Globus pallidus (tissue), 1 donor: ENCODE data around the gene LRP2.
A peak's percentile ranks its signal among the peaks of the same experiment; 100 is the strongest.

ENCODE experiments used
- DNase-seq: peaks from one replicate; pipeline ENCODE4 v3.0.0-alpha.2; 2015; ENCODE audit warnings: low spot score

The LRP2 gene

GRCh38 chr2:169119851-169120250 is 242.5 kb downstream of the LRP2 start:
- DNase-seq, result no peak

GRCh38 chr2:169119123-169119760 is 243.1 kb downstream of the LRP2 start:
- DNase-seq, result no peak

- no peak for DNase-seq
These were observed 244.3 kb downstream of the LRP2 start for GRCh38 chr2:169118060-169118459.

GRCh38 chr2:169116993-169117392 is 245.3 kb downstream of the LRP2 start:
- DNase-seq, result no peak

GRCh38 chr2:169116327-169116726 is 246.0 kb downstream of the LRP2 start:
- DNase-seq, result no peak

GRCh38 chr2:169114056-169114455 is 248.3 kb downstream of the LRP2 start:
- no peak for DNase-seq

- DNase-seq, result no peak
These were observed 249.5 kb downstream of the LRP2 start for GRCh38 chr2:169112841-169113240.

GRCh38 chr2:169110916-169111315 is 251.4 kb downstream of the LRP2 start:
- DNase-seq, result no peak

GRCh38 chr2:169110419-169110818 is 251.9 kb downstream of the LRP2 start:
- no peak for DNase-seq

GRCh38 chr2:169109502-169110409 is 252.6 kb downstream of the LRP2 start:
- peak; percentile 82 for DNase-seq

- no peak for DNase-seq
These were observed 254.0 kb downstream of the LRP2 start for GRCh38 chr2:169108099-169108884.

- DNase-seq, result no peak
These were observed 254.7 kb downstream of the LRP2 start for GRCh38 chr2:169107645-169108044.

GRCh38 chr2:169106563-169107545 is 255.5 kb downstream of the LRP2 start:
- DNase-seq, result no peak

GRCh38 chr2:169106134-169106533 is 256.2 kb downstream of the LRP2 start:
- DNase-seq, result no peak

- no peak for DNase-seq
These were observed 256.9 kb downstream of the LRP2 start for GRCh38 chr2:169105476-169105875.

GRCh38 chr2:169104848-169105247 is 257.5 kb downstream of the LRP2 start:
- DNase-seq, result no peak

- DNase-seq, result no peak
These were observed 266.7 kb downstream of the LRP2 start for GRCh38 chr2:169095621-169096105.

GRCh38 chr2:169094676-169095075 is 267.7 kb downstream of the LRP2 start:
- DNase-seq, result no peak

GRCh38 chr2:169093535-169093934 is 268.8 kb downstream of the LRP2 start:
- no peak for DNase-seq

GRCh38 chr2:169091761-169092519 is 270.4 kb downstream of the LRP2 start:
- DNase-seq, result no peak
